Measurements from ENCODE around the gene GPR108. TPM values are rescaled to one million over a fixed set of nuclear protein-coding genes. Genes with fewer than 3 reads are reported as not detected.

The GPR108 gene
- total RNA-seq, 4 donors from 2014 or later = 45.7 to 72.8 (median 52.0) TPM

- H3K4me3 ChIP-seq = peak overlapping the region; percentile 11 to 92 (median 30)
- H3K9me3 ChIP-seq = no peaks in the 10 kb centered on the region
- WGBS, 2 donors = 80 to 86% methylated on average over 15 of the region's 15 CpGs
- peaks cover 18 to 74% (median 44%) of the 10 kb centered on the region in 3 donors for H3K36me3 ChIP-seq
- peaks cover 30 to 62% (median 46%) of the 10 kb centered on the region in 3 donors for H3K4me1 ChIP-seq
- no peaks in the 10 kb centered on the region for H3K27me3 ChIP-seq
- H3K27ac ChIP-seq = peak overlapping the region; percentile 77 to 98 (median 89)
- DNase-seq = no peak
- intact Hi-C loops (cut with DNase I) = no loop called here
- TF ChIP-seq CTCF (IDR thresholded peaks at IDR 0.05) (no peak), POLR2A (IDR thresholded peaks at IDR 0.05) (no peak)
These were observed 6.5 kb upstream of the GPR108 start for GRCh38 chr19:6743714-6744380.

DNA sequence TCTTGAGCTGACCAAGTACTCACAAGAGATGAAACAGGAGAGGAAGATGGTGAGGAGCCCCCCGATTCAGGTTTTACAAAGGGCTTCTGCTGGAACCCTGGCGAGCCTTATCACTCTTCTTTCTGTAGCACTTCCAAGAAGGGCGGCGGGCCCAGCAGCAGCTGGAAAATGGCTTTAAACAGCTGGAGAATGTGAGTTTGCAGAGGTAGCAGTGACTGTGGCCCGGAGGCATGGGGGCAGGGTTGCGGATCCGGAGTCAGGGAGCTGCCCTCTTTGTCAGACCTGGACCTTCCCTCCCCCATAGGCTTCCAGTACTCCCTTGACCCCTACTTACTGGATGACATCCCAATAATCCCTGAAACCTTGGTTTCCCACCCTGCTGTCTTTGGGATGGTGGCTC lies 5.7 kb upstream of the GPR108 start:
- no peak for DNase-seq
- intact Hi-C loops (cut with DNase I) = no loop called here
- no peak for TF ChIP-seq POLR2A (IDR thresholded peaks at IDR 0.05)
- no peak for TF ChIP-seq CTCF (IDR thresholded peaks at IDR 0.05)
- Histone ChIP-seq H3K4me3 (peak overlapping the region in 3 of 4 donors; percentile 1 to 95 (median 92)), H3K27me3 (no peaks in the 10 kb centered on the region), H3K27ac (peak overlapping the region; percentile 77 to 98 (median 89)), H3K9me3 (no peaks in the 10 kb centered on the region), H3K36me3 (peaks cover 18 to 66% (median 36%) of the 10 kb centered on the region in 3 donors), H3K4me1 (peaks cover 38 to 70% (median 53%) of the 10 kb centered on the region in 3 donors)
- 51 to 80% methylated on average over 2 to 3 of the region's 7 CpGs for WGBS, 2 donors

DNA sequence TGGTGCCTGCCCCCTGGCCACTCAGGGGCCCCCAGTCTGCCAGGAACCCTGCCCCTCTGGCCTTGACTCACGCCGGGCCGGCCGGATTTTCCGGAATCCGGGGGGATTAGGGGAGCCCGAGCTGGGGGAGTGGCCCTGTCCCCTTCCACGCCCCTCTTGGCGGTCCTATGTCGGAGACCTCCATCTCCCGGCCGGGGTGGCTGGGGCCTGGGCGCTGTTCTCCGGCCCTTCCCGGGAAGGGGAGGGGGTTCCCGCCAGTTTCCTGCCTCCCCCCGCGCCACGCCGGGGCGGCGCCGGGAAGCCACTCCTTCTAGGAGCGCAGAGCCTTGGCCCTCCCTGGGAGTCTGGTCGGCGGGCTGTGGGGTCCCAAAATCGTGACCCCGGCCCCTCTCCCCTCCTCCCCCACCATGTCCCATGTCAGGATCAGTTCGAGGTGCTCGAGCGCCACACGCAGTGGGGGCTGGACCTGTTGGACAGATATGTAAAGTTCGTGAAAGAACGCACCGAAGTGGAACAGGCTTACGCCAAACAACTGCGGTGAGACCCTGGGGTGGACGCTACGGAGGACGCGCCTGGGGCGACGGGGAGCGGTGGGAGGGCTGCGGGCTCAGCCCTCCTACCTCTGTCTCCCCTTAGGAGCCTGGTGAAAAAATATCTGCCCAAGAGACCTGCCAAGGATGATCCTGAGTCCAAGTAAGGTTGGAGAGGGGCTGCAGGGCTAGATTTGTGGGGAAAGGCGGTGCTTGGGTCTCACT lies 3.4 kb upstream of the GPR108 start:
- Histone ChIP-seq H3K9me3 (no peaks in the 10 kb centered on the region), H3K27me3 (no peaks in the 10 kb centered on the region), H3K4me3 (peak overlapping the region; percentile 81 to 95 (median 88)), H3K4me1 (peaks cover 47 to 80% (median 61%) of the 10 kb centered on the region in 3 donors), H3K36me3 (peaks cover 0 to 43% (median 15%) of the 10 kb centered on the region in 3 donors), H3K27ac (peak overlapping the region; percentile 96 to 99 (median 98))
- 0 to 1% methylated on average over 2 to 12 of the region's 46 CpGs for WGBS, 2 donors
- no peak for DNase-seq
- TF ChIP-seq CTCF (IDR thresholded peaks at IDR 0.05) (no peak), POLR2A (IDR thresholded peaks at IDR 0.05) (peak in 2 of 4 donors; percentile 23 to 57)
- intact Hi-C loops (cut with DNase I) = no loop called here

GRCh38 chr19:6739883-6740588 lies 2.7 kb upstream of the GPR108 start:
- WGBS, 2 donors = 0% methylated on average over 2 to 10 of the region's 34 CpGs

More at GRCh38 chr19:6739883-6740588, 2.7 kb upstream of the GPR108 start:
- peak overlapping the region; percentile 96 to 99 (median 98) for H3K27ac ChIP-seq
- peaks cover 42 to 80% (median 58%) of the 10 kb centered on the region in 3 donors for H3K4me1 ChIP-seq
- H3K4me3 ChIP-seq = peak overlapping the region; percentile 81 to 95 (median 88)
- H3K27me3 ChIP-seq = no peaks in the 10 kb centered on the region
- no peak for TF ChIP-seq POLR2A (IDR thresholded peaks at IDR 0.05)
- TF ChIP-seq CTCF (IDR thresholded peaks at IDR 0.05) = no peak
- no peak for DNase-seq
- no peaks in the 10 kb centered on the region for H3K9me3 ChIP-seq
- intact Hi-C loops (cut with DNase I) = no loop called here
- H3K36me3 ChIP-seq = peaks cover 0 to 43% (median 12%) of the 10 kb centered on the region in 3 donors

Measured in esophagus squamous epithelium (tissue), 5 donors.